Esophagus (tissue), 2 donors: Measurements from ENCODE around the gene TMEM151A. TPM values are rescaled to one million over a fixed set of nuclear protein-coding genes. Genes with fewer than 3 reads are reported as not detected.
A peak's percentile ranks its signal among the peaks of the same experiment; 100 is the strongest.

ENCODE experiments used
- H3K27ac ChIP-seq, 2 donors: one replicate each; pipeline ENCODE4 v1.5.1; 2013; ENCODE audit warnings: low read depth in 2 of 2, mild to moderate bottlenecking in 2 of 2, inconsistent platforms in 1 of 2, low read length in 1 of 2, moderate library complexity in 1 of 2
- H3K27me3 ChIP-seq, 2 donors: one replicate each; pipeline ENCODE4 v1.6.1; 2013; ENCODE audit warnings: low read length in 2 of 2, control low read depth in 1 of 2, mild to moderate bottlenecking in 1 of 2; ENCODE audit not compliant: insufficient read depth in 2 of 2, control insufficient read depth in 1 of 2
- H3K36me3 ChIP-seq, 2 donors: one replicate each; pipeline ENCODE4 v1.6.1; 2013; ENCODE audit warnings: low read length in 1 of 2; ENCODE audit not compliant: control insufficient read depth in 2 of 2, insufficient read depth in 2 of 2
- H3K4me1 ChIP-seq, 2 donors: one replicate each; pipeline ENCODE4 v1.6.1; 2013; ENCODE audit warnings: low read length in 1 of 2; ENCODE audit not compliant: control insufficient read depth in 2 of 2, insufficient read depth in 2 of 2
- H3K4me3 ChIP-seq, 2 donors: one replicate each; pipeline ENCODE4 v1.5.1; 2013; ENCODE audit warnings: low read length in 2 of 2, mild to moderate bottlenecking in 2 of 2, low read depth in 1 of 2, moderate library complexity in 1 of 2
- H3K9me3 ChIP-seq, 2 donors: one replicate each; pipeline ENCODE4 v1.6.1; 2013; ENCODE audit warnings: mild to moderate bottlenecking in 2 of 2, low read depth in 1 of 2, low read length in 1 of 2, moderate library complexity in 1 of 2; ENCODE audit not compliant: control insufficient read depth in 2 of 2, insufficient read depth in 1 of 2
- WGBS, 2 donors: extraction: QIAGEN DNeasy Blood & Tissue Kit; methylation state at CpG; one replicate each; pipeline ENCODE4 v1.1.7; 2013; 5-methylcytosine and 5-hydroxymethylcytosine counted together
- polyA plus RNA-seq, 2 donors: library from polyadenylated mRNA; stranded (reverse); fragments of 200-250 nt; gene quantifications; one replicate each; pipeline ENCODE4 v1.2.3, GENCODE V29; 2013
- donor health status: healthy with polysubstance abuse.
- donor health status: Bipolar disorder and iron deficiency.

TMEM151A gene
- polyA plus RNA-seq, 2 donors = 0.01 to 0.04 TPM

DNA sequence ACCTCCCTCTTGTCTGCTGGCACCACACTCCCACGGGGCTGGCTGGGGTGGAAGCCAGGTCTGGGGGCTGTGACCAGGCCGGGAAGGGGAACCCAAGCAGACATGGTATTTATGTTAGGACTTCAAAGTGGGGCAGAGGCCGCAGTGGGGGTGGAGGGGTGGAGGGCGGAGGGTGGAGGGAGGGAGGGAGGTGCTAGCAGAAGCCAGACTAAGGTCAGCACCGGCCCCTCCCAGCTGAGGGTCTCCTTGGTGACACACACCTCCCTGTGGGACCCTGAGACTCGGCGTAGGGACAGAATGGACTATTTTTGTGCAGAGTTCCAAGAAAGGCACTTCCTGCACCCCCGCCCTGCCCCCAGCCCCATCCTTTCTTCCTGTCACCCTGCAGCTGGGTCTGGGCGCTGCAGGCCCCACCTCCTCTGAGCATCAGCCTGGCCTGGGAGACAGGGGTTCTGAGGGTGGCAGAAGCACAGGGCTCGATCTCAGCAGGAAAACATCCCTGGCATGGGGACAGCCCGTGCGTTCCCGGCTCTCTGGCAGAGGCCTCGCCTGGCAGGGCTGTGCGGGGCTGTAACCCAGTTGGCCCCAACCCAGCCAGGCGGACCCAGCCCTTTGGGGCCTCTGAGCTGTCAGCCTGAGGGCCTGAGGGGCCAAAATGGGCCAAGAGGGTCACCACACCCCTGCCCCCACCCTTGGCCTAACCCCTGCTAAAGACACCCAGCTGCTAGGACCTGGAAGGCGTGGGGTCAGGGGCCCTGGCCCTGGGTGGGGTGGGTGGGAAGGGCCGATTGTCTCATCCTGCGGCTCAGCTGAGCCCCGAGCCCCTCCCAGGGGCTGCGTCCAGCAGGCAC lies 34.8 kb downstream of the TMEM151A start:
- 43 to 58% methylated on average over 14 to 21 of the region's 21 CpGs for WGBS, 2 donors
- Histone ChIP-seq H3K36me3 (no peaks in the 10 kb centered on the region), H3K27me3 (no peaks in the 10 kb centered on the region), H3K4me3 (no peak overlapping the region), H3K9me3 (no peaks in the 10 kb centered on the region), H3K4me1 (peaks cover 0 to 13% of the 10 kb centered on the region in 2 donors), H3K27ac (peak overlapping the region; percentile 40 to 62)

GRCh38 chr11:66327171-66328030 lies 35.7 kb downstream of the TMEM151A start:
- WGBS, 2 donors = 77 to 78% methylated on average over 10 of the region's 10 CpGs

DNA sequence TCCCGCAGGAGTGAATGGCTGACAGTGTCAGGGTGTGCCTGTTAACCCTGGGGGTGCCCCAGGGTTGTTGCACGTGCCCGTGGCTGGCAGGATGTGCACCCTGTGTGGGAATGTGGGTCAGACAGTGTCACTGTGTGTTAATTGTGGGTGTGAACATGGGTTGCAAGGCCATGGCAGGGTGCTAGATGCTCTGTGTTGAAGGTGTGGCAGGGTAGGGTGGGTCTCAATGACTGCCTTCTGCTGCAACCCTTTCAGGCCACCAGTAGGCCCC lies 36.3 kb downstream of the TMEM151A start:
- no peak overlapping the region for H3K4me3 ChIP-seq

More at GRCh38 chr11:66327171-66328030, 35.7 kb downstream of the TMEM151A start:
- peaks cover 2 to 13% of the 10 kb centered on the region in 2 donors for H3K4me1 ChIP-seq
- no peaks in the 10 kb centered on the region for H3K9me3 ChIP-seq
- H3K36me3 ChIP-seq = peaks cover 0 to 5% of the 10 kb centered on the region in 2 donors
- no peaks in the 10 kb centered on the region for H3K27me3 ChIP-seq
- peak overlapping the region in 1 of 2 donors; percentile 8 for H3K4me3 ChIP-seq
- H3K27ac ChIP-seq = peak overlapping the region; percentile 40 to 59

GRCh38 chr11:66328302-66329144 lies 36.8 kb downstream of the TMEM151A start:
- Histone ChIP-seq H3K27ac (peak overlapping the region in 1 of 2 donors; percentile 30), H3K9me3 (no peaks in the 10 kb centered on the region), H3K36me3 (peaks cover 0 to 12% of the 10 kb centered on the region in 2 donors), H3K4me1 (peaks cover 3 to 13% of the 10 kb centered on the region in 2 donors), H3K27me3 (no peaks in the 10 kb centered on the region), H3K4me3 (no peak overlapping the region)
- 12 to 13% methylated on average over 19 of the region's 19 CpGs for WGBS, 2 donors

More for the DNA sequence above, 36.3 kb downstream of the TMEM151A start:
- Histone ChIP-seq H3K9me3 (no peaks in the 10 kb centered on the region), H3K36me3 (peaks cover 0 to 7% of the 10 kb centered on the region in 2 donors), H3K27ac (peak overlapping the region in 1 of 2 donors; percentile 30), H3K27me3 (no peaks in the 10 kb centered on the region), H3K4me1 (peaks cover 3 to 13% of the 10 kb centered on the region in 2 donors)
- WGBS, 2 donors = 49 to 55% methylated on average over 3 of the region's 3 CpGs

GRCh38 chr11:66329165-66329673 lies 37.5 kb downstream of the TMEM151A start:
- H3K4me1 ChIP-seq = peaks cover 3 to 18% of the 10 kb centered on the region in 2 donors
- 87 to 90% methylated on average over 3 of the region's 3 CpGs for WGBS, 2 donors

GRCh38 chr11:66330931-66331330 lies 39.2 kb downstream of the TMEM151A start:
- WGBS, 2 donors = 67% methylated on average over 9 to 10 of the region's 10 CpGs
- Histone ChIP-seq H3K27ac (no peak overlapping the region), H3K4me1 (peaks cover 5 to 28% of the 10 kb centered on the region in 2 donors)

More at GRCh38 chr11:66329165-66329673, 37.5 kb downstream of the TMEM151A start:
- Histone ChIP-seq H3K36me3 (peaks cover 0 to 15% of the 10 kb centered on the region in 2 donors), H3K27me3 (no peaks in the 10 kb centered on the region), H3K9me3 (no peaks in the 10 kb centered on the region), H3K27ac (no peak overlapping the region), H3K4me3 (no peak overlapping the region)

GRCh38 chr11:66331542-66332370 lies 40.1 kb downstream of the TMEM151A start:
- 90 to 93% methylated on average over 12 of the region's 12 CpGs for WGBS, 2 donors
- Histone ChIP-seq H3K4me3 (no peak overlapping the region), H3K9me3 (no peaks in the 10 kb centered on the region), H3K36me3 (peaks cover 0 to 20% of the 10 kb centered on the region in 2 donors), H3K4me1 (peaks cover 5 to 33% of the 10 kb centered on the region in 2 donors), H3K27me3 (no peaks in the 10 kb centered on the region), H3K27ac (no peak overlapping the region)

More at GRCh38 chr11:66330931-66331330, 39.2 kb downstream of the TMEM151A start:
- Histone ChIP-seq H3K4me3 (no peak overlapping the region), H3K27me3 (no peaks in the 10 kb centered on the region), H3K9me3 (no peaks in the 10 kb centered on the region), H3K36me3 (peaks cover 0 to 20% of the 10 kb centered on the region in 2 donors)

DNA sequence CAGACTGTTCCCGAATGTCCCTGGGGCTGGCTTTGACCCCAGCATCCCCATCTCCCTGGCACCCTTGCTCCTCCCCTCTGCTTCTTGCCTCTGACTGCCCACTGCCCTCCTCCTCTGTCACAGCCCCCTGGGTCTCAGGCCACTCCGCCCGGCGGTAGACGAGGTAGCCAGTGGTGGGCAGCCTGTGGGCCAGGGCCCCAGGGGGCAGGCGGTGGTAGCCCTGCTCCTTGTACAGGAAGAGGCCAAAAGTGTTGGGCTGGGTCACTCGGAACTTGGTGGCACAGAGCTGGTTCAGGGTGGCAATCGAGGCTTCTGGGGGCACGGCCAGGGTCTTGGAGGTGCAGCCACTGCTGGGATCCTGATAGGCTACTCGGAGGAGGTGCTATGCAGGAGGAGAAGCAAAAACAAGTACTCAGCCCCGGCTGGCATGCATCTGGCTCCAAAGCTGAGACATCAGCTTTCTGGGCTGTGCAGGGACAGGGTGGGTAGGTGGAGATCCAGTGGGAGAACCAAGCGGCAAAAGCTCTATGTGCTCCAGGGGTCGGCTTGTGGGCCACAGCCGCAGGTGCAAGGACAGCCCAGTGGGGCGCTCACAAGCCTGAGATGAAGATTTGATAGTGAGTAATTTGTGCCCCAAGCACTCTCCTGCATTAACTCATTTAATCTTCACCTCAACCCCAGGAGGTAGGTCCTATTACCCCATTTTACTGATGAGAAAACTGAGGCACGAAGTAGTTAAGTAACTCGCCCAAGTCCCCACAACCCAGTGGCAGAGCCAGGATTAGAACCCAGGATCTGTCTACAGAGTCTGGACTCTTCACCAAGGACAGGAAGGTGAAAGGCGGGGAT lies 40.9 kb downstream of the TMEM151A start:
- peaks cover 5 to 38% of the 10 kb centered on the region in 2 donors for H3K4me1 ChIP-seq
- no peaks in the 10 kb centered on the region for H3K9me3 ChIP-seq
- no peak overlapping the region for H3K4me3 ChIP-seq
- H3K27me3 ChIP-seq = no peaks in the 10 kb centered on the region
- no peak overlapping the region for H3K27ac ChIP-seq
- WGBS, 2 donors = 80 to 83% methylated on average over 18 of the region's 18 CpGs
- H3K36me3 ChIP-seq = peaks cover 0 to 23% of the 10 kb centered on the region in 2 donors
